Lower lobe of right lung (tissue), 2 donors: ENCODE data around the gene ZNF841. TPM values are rescaled to one million over a fixed set of nuclear protein-coding genes. Genes with fewer than 3 reads are reported as not detected.
"Not testable (repeated sequence)": the region's sequence is repeated elsewhere in the genome, so short reads cannot be mapped to it uniquely, and the experiment has no call there.

ENCODE experiments used
- ATAC-seq, 2 donors: fragments of 200-7000 bp; cut with Tn5 transposase; one replicate each; pipeline ENCODE4 v1.9.1; 2020 to 2022; ENCODE audit warnings: mild to moderate bottlenecking in 2 of 2, moderate library complexity in 2 of 2
- DNase-seq: peaks from one replicate; pipeline ENCODE4 v3.0.0-alpha.2; 2020
- H3K27ac ChIP-seq: fragments of 200-600 bp; one replicate; pipeline ENCODE4 v1.8.0; 2022
- H3K27me3 ChIP-seq: fragments of 200-600 bp; one replicate; pipeline ENCODE4 v1.8.0; 2022; ENCODE audit warnings: low read depth
- H3K36me3 ChIP-seq: fragments of 200-600 bp; one replicate; pipeline ENCODE4 v1.8.0; 2022; ENCODE audit warnings: mild to moderate bottlenecking
- H3K4me1 ChIP-seq: fragments of 200-600 bp; one replicate; pipeline ENCODE4 v1.8.0; 2022
- H3K4me3 ChIP-seq: fragments of 200-600 bp; one replicate; pipeline ENCODE4 v1.8.0; 2022; ENCODE audit warnings: mild to moderate bottlenecking
- H3K9me3 ChIP-seq: fragments of 200-600 bp; one replicate; pipeline ENCODE4 v1.8.0; 2022
- CTCF ChIP-seq: fragments of 200-600 bp; IDR thresholded peaks from one replicate; pipeline ENCODE4 v1.8.0; 2022; ENCODE audit warnings: antibody characterized with exemption, mild to moderate bottlenecking
- intact Hi-C: fragments of 100-400 bp; cut with DNase I; formaldehyde crosslinking; loops from one replicate; pipeline ENCODE4 v1.11.0; 2022
- total RNA-seq: library from RNA; stranded (reverse); fragmentation: NEBNext Ultra II Directional; extraction: Animal tissue kit (Norgen Biotek cat#: 25700); gene quantifications from one replicate; pipeline ENCODE4 v1.2.1, GENCODE V29; 2021
- donor health status: DM: no; HTN: yes; CAD: no; lungs with severe emphysema.

Gene ZNF841
- total RNA-seq, 1 donor from 2014 or later = 25.3 TPM

GRCh38 chr19:52065399-52065798 is 30.2 kb downstream of the ZNF841 start:
- H3K4me1 ChIP-seq = no peaks in the 10 kb centered on the region
- H3K4me3 ChIP-seq = no peak overlapping the region
- TF ChIP-seq CTCF = no peak
- H3K9me3 ChIP-seq = peaks cover 100% of the 10 kb centered on the region
- peaks cover 44% of the 10 kb centered on the region for H3K36me3 ChIP-seq
- ATAC-seq = no peak
- no peak for DNase-seq
- intact Hi-C loops = no loop called here
- no peaks in the 10 kb centered on the region for H3K27me3 ChIP-seq
- no peak overlapping the region for H3K27ac ChIP-seq

GRCh38 chr19:52056480-52056879 is 39.1 kb downstream of the ZNF841 start:
- intact Hi-C loops, H3K4me3 ChIP-seq, H3K27ac ChIP-seq, ATAC-seq, H3K36me3 ChIP-seq, H3K27me3 ChIP-seq, H3K4me1 ChIP-seq, DNase-seq: not testable (repeated sequence)
- H3K9me3 ChIP-seq = peaks cover 84% of the 10 kb centered on the region

- Histone ChIP-seq H3K9me3 (peaks cover 39% of the 10 kb centered on the region), H3K4me1 (peaks cover 13% of the 10 kb centered on the region)
- intact Hi-C loops, H3K4me3 ChIP-seq, H3K36me3 ChIP-seq, H3K27me3 ChIP-seq, H3K27ac ChIP-seq, DNase-seq, ATAC-seq: not testable (repeated sequence)
These were observed 43.8 kb downstream of the ZNF841 start for GRCh38 chr19:52051736-52052135.

DNA sequence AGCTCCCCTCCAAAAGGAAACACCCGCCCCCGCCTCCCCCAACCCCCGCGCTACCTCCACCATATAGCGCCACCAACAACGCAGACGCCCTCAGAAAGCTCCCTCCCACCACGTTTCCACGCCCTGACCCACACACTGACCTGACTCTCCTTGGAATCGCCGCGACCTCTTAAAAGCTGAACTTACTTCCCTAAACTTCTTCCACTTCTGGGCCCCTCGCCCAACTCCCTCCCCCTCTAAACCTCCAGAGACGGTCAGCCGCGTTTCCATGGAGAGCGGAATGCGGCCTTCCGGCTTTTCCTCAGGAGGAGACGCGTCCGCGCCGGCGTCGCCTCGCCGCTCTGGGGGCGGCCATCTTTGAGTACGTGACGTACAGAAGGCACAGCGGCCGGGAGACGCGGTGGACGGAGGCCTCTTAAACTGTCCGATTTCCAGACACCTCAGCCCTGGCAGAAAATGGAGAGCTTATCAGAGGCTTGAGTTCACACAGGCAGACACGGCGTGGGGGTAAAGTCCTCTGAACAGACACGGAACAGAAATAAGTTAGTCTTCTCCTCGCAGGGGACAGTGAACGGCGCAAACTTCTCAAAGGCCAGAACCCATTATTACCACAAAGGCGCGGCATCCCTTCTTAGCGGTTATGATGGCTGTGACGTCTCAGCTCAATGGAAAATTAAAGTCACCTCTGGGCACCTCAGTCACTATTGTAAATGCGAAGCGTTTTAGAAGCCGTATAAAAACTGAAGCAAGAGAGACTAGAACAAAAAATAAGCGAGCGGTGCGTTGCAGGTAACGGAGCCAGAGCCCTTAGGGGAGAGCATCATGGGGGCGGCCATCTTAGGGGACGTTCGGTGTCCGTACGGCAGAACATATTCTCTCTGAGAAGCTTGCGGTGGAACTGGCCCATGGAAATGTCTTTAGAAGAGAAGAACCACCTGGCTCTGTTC is 46.7 kb downstream of the ZNF841 start, which contains the start of gene ZNF432:
ZNF432 (minus strand) TSS at position 284 of the 947 bp plus-strand sequence. CDS start 1,970 bp downstream, outside the sequence.
- H3K4me1 ChIP-seq = peaks cover 13% of the 10 kb centered on the region
- peak within 1 kb of the TSS; percentile 92 for H3K27ac ChIP-seq
- TF ChIP-seq CTCF = no peak
- DNase-seq (peak; percentile 96), ATAC-seq (peak; percentile 98 to 99)
- H3K27me3 ChIP-seq = no peaks in the 10 kb centered on the region
- peaks cover 33% of the 10 kb centered on the region for H3K9me3 ChIP-seq
- H3K4me3 ChIP-seq = peak within 1 kb of the TSS; percentile 57
- intact Hi-C loops = no loop called here
- H3K36me3 ChIP-seq = peaks cover 12% of the 10 kb centered on the region

DNA sequence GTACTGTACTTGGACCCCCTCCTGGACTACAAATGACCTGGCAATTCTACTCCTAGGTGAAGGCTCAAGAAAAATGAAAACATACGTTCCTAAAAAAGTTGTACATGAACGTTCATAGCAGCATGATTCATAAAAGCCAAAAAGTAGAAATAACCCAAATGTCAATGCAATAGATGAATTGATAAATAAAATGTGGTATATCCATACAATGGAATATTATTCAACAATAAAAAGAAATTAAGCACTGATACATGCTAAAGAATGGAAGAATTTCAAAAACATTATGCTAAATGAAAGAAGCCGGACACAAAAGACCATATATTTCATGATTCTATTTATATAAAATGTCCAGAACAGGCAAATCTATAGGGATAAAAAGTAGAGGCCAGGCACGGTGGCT is 56.4 kb downstream of the ZNF841 start:
- Histone ChIP-seq H3K27me3 (no peaks in the 10 kb centered on the region), H3K27ac (no peak overlapping the region), H3K9me3 (peaks cover 81% of the 10 kb centered on the region), H3K4me1 (no peaks in the 10 kb centered on the region), H3K4me3 (no peak overlapping the region), H3K36me3 (peaks cover 79% of the 10 kb centered on the region)
- ATAC-seq (no peak), DNase-seq (no peak)
- intact Hi-C loops = no loop called here
- TF ChIP-seq CTCF = no peak

DNA sequence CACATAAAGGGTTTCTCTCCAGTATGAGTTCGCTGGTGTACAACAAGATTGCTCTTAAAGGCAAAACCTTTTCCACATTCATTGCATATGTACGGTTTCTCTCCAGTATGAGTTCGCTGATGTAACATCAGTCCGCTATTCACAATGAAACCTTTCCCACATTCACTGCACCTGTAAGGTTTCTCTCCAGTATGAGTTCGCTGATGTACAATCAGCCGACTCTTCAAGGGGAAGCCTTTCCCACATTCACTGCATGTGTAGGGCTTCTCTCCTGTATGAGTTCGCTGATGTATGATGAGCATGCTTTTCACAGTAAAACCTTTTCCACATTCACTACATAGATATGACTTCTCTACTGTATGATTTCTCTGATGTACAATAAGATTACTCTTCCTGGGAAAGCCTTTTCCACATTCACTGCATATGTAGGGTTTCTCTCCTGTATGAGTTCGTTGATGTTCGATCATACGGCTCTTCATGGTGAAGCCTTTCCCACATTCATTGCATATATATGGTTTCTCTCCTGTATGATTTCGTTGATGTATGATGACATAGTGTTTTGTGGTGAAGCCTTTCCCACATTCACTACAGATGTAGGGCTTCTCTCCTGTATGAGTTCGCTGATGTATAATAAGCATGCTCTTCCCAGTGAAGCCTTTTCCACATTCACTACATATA is 61.4 kb downstream of the ZNF841 start:
- intact Hi-C loops = no loop called here
- Histone ChIP-seq H3K27ac (no peak overlapping the region), H3K27me3 (no peaks in the 10 kb centered on the region), H3K4me3 (no peak overlapping the region), H3K36me3 (peaks cover 49% of the 10 kb centered on the region), H3K4me1 (peaks cover under 1% of the 10 kb centered on the region), H3K9me3 (peaks cover 90% of the 10 kb centered on the region)
- TF ChIP-seq CTCF = no peak
- DNase-seq (no peak), ATAC-seq (no peak)
